Heart left ventricle (tissue), 13 donors: ENCODE results near the gene MLH3.

Experiments used
- POLR2A ChIP-seq, 2 donors: fragments of 450-650 bp; IDR thresholded peaks; one replicate each; pipeline ENCODE4 v1.6.1; 2017; ENCODE audit warnings: antibody characterized with exemption in 2 of 2, mild to moderate bottlenecking in 2 of 2, moderate library complexity in 2 of 2
- TF ChIP-seq, protein P1 (sequence below), 12 donors: fragments of 200-600 bp; sonication (generic) in 4 of 12; IDR thresholded peaks; one replicate each; pipeline versions ENCODE4 v1.5.0 to v1.8.0; 2018 to 2022; ENCODE audit warnings: antibody characterized with exemption in 12 of 12, mild to moderate bottlenecking in 5 of 12
- donor health status: ischemic (EF 13 %, LVEDD 7.1; RV severe dilation, severe dysfunction).
- donor health status: DM: no; HTN: yes; CAD: no.
- donor health status: DM: no; HTN: no; CAD: no.
- donor health status: ischemic (EF 25% LVEDD 6.9; RV normal size, moderate dysfunction).
- donor health status: ischemic (EF 25% LVEDD 5.7; RV mildly dilated, moderate dysfunction).
- donor health status: ischemic (EF 35%, LVEDD 5.7; RV mildly dilated, moderate dysfunction).
- donor health status: nonischemic (EF 11% LVEDD 7.7; RV severe dilation, severe dysfunction).
- donor health status: DM: yes; HTN: yes; CAD: no.
- donor health status: PGD.
- donor health status: ischemic (EF 29% LVEDD 5.4; RV normal size, mild dysfunction).
- donor health status: nonischemic (EF 23%, LVEDD 6.1; RV moderate dilation, normal function).

DNA sequence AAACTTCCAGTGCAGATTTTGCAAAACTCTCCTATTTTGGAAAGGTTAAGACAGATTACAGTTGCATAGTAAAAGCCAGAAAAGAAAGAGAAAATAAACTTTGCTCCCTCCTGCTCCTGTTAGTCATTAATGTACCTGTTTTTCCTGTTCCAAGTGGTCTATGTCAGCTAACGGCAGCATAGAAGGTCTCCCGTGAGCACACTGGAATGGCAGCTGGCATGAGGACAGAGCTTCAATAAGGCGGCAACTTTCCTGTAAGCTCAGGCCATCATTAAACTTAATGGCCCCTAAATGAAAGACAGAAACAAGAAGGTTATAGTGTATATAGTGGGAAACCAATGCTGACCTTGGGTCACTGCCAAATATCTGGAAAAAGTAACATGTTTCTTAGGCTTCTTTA lies 32.6 kb downstream of the MLH3 start:
- TF ChIP-seq, protein P1, sequence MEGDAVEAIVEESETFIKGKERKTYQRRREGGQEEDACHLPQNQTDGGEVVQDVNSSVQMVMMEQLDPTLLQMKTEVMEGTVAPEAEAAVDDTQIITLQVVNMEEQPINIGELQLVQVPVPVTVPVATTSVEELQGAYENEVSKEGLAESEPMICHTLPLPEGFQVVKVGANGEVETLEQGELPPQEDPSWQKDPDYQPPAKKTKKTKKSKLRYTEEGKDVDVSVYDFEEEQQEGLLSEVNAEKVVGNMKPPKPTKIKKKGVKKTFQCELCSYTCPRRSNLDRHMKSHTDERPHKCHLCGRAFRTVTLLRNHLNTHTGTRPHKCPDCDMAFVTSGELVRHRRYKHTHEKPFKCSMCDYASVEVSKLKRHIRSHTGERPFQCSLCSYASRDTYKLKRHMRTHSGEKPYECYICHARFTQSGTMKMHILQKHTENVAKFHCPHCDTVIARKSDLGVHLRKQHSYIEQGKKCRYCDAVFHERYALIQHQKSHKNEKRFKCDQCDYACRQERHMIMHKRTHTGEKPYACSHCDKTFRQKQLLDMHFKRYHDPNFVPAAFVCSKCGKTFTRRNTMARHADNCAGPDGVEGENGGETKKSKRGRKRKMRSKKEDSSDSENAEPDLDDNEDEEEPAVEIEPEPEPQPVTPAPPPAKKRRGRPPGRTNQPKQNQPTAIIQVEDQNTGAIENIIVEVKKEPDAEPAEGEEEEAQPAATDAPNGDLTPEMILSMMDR (IDR thresholded peaks at IDR 0.05): no peak
- no peak for TF ChIP-seq POLR2A (IDR thresholded peaks at IDR 0.05)
